Body of pancreas (tissue), 4 donors: Measurements from ENCODE around the gene KHK. TPM values are rescaled to one million over a fixed set of nuclear protein-coding genes. Genes with fewer than 3 reads are reported as not detected.
A peak's percentile ranks its signal among the peaks of the same experiment; 100 is the strongest.

ENCODE experiments used
- ATAC-seq: fragments of 150-250 bp; one replicate; pipeline ENCODE4 v1.9.1; 2016
- DNase-seq, 4 donors: peaks; one replicate each; pipeline ENCODE4 v3.0.0-alpha.2; 2019
- H3K27ac ChIP-seq, 4 donors: fragments of 200-600 bp; sonication (generic); 1 replicate in 3 of 4; 2 replicates in 1 of 4; pipeline versions ENCODE4 v1.5.1 to v1.6.1; 2016 to 2019; ENCODE audit warnings: mild to moderate bottlenecking in 1 of 4, mixed read lengths in 1 of 4, moderate library complexity in 1 of 4
- H3K27me3 ChIP-seq, 2 donors: fragments of 200-600 bp; sonication (generic); one replicate each; pipeline ENCODE4 v1.6.0; 2016; ENCODE audit warnings: mild to moderate bottlenecking in 1 of 2
- H3K36me3 ChIP-seq, 2 donors: fragments of 200-600 bp; sonication (generic); replicated peaks in 1 of 2; 2 replicates each; pipeline ENCODE4 v1.5.1; 2016; ENCODE audit warnings: low read depth in 2 of 2; ENCODE audit not compliant: insufficient read depth in 1 of 2
- H3K4me1 ChIP-seq: fragments of 200-600 bp; sonication (generic); one replicate; pipeline ENCODE4 v1.6.0; 2016
- H3K4me3 ChIP-seq, 2 donors: fragments of 200-600 bp; sonication (generic); 1 replicate in 1 of 2; 2 replicates in 1 of 2; pipeline ENCODE4 v1.5.1; 2016 to 2019
- H3K9me3 ChIP-seq, 3 donors: fragments of 200-600 bp; sonication (generic); 1 replicate in 2 of 3; 2 replicates in 1 of 3; pipeline ENCODE4 v1.5.1; 2016
- POLR2A ChIP-seq, 3 donors: fragments of 450-650 bp; IDR thresholded peaks; one replicate each; pipeline ENCODE4 v1.6.1; 2016; ENCODE audit warnings: antibody characterized with exemption in 3 of 3, mild to moderate bottlenecking in 2 of 3
- WGBS, 2 donors: methylation state at CpG; one replicate each; pipeline ENCODE4 v1.1.5; 2017; 5-methylcytosine and 5-hydroxymethylcytosine counted together
- intact Hi-C: fragments of 100-400 bp; cut with DNase I; formaldehyde crosslinking; loops from one replicate; pipeline ENCODE4 v1.15.1; 2023
- total RNA-seq, 2 donors: library from RNA; depleted of rRNA; stranded (reverse); fragments of >200 nt; gene quantifications; one replicate each; pipeline ENCODE4 v1.1.0, GENCODE V29; 2016
- TF ChIP-seq, protein P1 (sequence below), 7 experiments: fragments of 450-650 bp in 4 of 7; fragments of 200-600 bp in 3 of 7; sonication (generic) in 3 of 7; IDR thresholded peaks; one replicate each; pipeline ENCODE4 v1.5.1; 2016 to 2019; ENCODE audit warnings: antibody characterized with exemption in 7 of 7

The KHK gene
- total RNA-seq, 2 donors from 2014 or later = 4.2 to 7.3 TPM

DNA sequence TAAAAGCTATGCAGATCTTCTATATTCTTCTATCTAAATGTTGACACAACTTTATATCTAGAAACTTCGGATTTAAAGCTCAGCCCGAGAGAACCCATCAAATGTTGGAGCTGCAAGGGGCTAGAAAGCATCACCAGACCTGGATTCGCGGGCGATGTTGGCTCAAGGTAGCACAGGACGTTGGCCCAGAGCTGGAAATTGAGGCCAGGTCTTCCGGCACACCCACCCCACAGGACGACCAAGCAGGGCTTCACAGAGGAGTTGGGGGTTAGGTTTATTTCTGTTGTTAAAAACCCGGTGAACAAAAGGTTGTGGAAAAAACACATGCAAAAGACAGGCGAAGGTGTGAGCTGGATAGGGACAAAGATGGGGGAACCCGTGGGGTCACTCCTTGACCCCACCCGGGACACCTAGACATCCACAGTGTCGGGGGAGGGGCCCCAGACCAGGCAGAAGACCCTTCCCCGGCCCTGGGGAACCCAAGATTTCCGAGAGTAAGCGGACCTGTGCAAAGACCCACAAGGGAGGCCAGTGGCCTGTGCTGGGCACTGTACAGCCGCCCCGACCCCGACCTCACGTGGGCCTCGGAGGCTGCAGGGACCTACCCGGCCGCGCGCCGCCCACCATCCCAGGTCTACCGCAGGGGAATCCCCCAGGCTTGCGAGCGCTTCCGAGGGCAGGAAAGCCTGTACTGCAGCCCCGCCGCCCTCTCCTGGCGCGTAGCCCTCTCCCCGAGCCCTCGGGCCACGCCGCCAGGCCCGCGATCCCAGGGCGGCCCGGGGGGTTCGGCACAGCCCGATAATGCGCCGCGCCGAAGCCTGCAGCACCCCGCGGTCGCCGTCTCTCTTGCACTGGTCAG, 36.9 kb upstream of the KHK start:
- 13 to 45% methylated on average over 16 to 42 of the region's 52 CpGs for WGBS, 2 donors
- H3K27me3 ChIP-seq = no peaks in the 10 kb centered on the region
- intact Hi-C loops = no loop called here
- H3K36me3 ChIP-seq = no peaks in the 10 kb centered on the region
- ATAC-seq (peak; percentile 19), DNase-seq (peak in 2 of 4 donors; percentile 41 to 58)
- H3K27ac ChIP-seq = peak overlapping the region; percentile 64 to 90 (median 86)
- peaks cover 21% of the 10 kb centered on the region for H3K4me1 ChIP-seq
- H3K4me3 ChIP-seq = peak overlapping the region; percentile 10 to 68
- no peaks in the 10 kb centered on the region for H3K9me3 ChIP-seq
- TF ChIP-seq, protein P1, sequence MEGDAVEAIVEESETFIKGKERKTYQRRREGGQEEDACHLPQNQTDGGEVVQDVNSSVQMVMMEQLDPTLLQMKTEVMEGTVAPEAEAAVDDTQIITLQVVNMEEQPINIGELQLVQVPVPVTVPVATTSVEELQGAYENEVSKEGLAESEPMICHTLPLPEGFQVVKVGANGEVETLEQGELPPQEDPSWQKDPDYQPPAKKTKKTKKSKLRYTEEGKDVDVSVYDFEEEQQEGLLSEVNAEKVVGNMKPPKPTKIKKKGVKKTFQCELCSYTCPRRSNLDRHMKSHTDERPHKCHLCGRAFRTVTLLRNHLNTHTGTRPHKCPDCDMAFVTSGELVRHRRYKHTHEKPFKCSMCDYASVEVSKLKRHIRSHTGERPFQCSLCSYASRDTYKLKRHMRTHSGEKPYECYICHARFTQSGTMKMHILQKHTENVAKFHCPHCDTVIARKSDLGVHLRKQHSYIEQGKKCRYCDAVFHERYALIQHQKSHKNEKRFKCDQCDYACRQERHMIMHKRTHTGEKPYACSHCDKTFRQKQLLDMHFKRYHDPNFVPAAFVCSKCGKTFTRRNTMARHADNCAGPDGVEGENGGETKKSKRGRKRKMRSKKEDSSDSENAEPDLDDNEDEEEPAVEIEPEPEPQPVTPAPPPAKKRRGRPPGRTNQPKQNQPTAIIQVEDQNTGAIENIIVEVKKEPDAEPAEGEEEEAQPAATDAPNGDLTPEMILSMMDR (IDR thresholded peaks at IDR 0.05) = no peak
- no peak for TF ChIP-seq POLR2A (IDR thresholded peaks at IDR 0.05)

DNA sequence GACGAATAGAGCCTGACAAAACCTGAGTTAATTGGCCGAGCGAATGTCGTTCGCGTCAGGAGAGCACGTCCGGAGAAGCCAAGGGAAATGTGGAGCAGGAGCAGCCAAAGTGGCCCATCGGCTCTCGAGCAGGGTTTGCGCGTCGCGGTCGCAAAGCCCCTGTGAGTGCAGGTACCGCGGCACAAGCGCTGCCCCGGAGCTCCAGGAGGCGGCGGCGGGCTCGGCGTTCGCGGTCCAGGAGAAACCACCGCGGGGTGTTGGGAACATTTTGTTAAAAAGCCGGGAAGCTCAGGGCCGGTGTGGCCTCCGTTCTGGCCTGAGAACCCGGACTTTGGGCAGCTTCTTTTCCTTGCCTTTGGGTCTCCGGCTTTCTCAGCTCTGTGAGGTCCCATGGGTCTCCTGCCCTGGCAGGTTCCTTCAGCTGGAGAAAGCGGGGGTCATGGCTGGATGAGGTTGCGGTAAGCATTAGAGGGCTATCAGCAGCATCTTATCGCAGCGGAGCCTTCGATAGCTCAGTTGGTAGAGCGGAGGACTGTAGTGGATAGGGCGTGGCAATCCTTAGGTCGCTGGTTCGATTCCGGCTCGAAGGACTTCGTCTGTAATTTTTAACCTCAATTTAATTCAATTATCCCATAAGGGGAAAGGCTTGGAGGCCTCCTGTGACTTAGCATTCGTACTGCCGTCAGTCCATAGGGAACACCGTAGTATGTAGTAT, 36.1 kb upstream of the KHK start:
- peak; percentile 92 to 95 (median 93) for DNase-seq
- peak in 2 of 3 donors; percentile 49 to 54 for TF ChIP-seq POLR2A (IDR thresholded peaks at IDR 0.05)
- TF ChIP-seq, protein P1 (IDR thresholded peaks at IDR 0.05) = peak in 6 of 7 experiments; percentile 9 to 61 (median 45)
- Histone ChIP-seq H3K27ac (peak overlapping the region; percentile 64 to 90 (median 86)), H3K36me3 (no peaks in the 10 kb centered on the region), H3K4me1 (peaks cover 21% of the 10 kb centered on the region), H3K27me3 (no peaks in the 10 kb centered on the region), H3K9me3 (no peaks in the 10 kb centered on the region), H3K4me3 (peak overlapping the region; percentile 10 to 68)
- WGBS, 2 donors = 0% methylated on average over 16 to 48 of the region's 48 CpGs
- intact Hi-C loops = no loop called here
- ATAC-seq = peak; percentile 78

DNA sequence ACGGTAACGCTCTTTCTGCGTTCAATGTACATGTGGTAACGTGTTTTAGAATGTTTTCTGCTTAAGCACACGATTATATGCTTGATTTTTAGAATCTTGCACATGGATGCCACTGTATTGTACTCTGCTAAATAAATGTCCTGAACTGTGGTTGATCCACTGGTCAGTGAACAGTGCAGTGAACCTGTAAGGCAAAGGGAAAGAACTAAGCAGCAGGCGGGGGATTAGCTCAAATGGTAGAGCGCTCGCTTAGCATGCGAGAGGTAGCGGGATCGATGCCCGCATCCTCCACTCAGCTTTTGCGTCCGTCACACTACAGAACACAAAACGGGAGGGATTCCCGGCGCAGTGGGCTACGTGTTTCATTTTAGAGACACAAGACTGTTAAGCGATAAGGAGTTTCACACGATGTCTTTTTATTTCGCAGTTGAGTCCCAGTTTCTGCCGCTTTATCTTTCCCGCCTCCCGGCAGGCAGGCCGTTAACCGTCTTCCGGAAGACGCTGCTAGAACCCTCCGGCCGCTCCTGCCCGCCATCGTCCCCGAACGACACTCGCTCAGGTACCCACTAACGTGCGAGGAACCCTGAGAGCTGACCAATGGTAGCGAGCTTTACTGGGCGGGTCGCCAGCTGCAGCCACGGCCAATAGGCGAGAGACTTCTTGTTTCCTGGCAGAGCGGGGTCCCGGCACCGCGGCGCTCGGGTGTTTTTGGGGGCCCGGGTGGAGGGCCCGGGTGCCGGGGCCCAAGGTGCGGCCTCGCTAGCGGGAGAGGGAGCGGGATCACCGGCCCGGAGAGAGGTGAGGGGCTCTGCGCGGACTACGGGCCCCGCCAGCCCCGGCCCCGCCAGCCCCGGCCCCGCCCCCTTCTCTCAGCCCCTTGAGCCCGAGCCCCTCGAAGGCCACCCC, 35.3 kb upstream of the KHK start, which contains the start of gene AGBL5:
AGBL5 (plus strand) TSS at position 673 of the 906 bp plus-strand sequence. CDS start 1,291 bp downstream, outside the sequence.
- 0% methylated on average over 32 to 64 of the region's 67 CpGs for WGBS, 2 donors
- peak within 1 kb of the TSS; percentile 64 to 90 (median 86) for H3K27ac ChIP-seq
- intact Hi-C loops = no loop called here
- peaks cover 21% of the 10 kb centered on the region for H3K4me1 ChIP-seq
- H3K27me3 ChIP-seq = no peaks in the 10 kb centered on the region
- no peaks in the 10 kb centered on the region for H3K9me3 ChIP-seq
- TF ChIP-seq, protein P1 (IDR thresholded peaks at IDR 0.05) = no peak
- TF ChIP-seq POLR2A (IDR thresholded peaks at IDR 0.05) = peak; percentile 12 to 61 (median 53)
- DNase-seq (peak; percentile 93 to 95 (median 95)), ATAC-seq (peak; percentile 78)
- H3K4me3 ChIP-seq = peak within 1 kb of the TSS; percentile 79 to 89
- peaks cover 0 to 2% of the 10 kb centered on the region in 2 donors for H3K36me3 ChIP-seq

DNA sequence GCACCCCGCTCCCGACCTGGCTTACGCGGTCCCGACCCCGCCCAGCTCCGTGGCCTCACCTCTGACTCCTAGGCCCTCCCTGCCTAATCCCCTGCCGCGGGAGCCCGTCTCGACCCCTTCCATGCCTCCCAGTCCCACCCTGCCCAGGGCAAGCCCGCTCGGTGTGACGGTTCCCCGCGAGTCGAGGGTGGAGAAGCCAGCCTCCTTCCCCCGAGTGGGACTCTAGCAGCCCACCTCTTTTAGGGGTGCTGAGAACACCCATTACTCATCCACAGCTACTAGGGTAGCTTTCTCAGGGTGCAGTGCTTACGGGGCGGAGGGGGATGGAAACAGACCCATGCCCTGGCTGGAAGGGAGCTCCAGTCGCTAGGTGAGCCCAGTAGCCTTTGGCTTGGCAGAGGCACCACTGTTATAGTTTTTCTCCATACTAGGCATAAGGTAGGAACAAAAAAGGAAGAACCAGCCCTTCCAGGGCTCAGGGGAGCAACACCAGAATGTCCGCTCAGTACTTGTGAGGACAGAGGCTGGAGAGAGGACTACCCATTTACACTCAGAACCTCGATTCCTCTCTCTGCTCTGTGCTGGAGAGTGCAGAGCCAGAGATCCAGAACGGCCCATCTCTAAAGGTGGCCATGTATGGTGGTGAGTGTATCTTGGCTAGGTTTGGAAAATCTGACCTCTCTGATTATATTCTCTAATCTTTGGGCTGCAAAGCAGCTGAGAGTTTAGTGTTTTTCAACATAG, 34.5 kb upstream of the KHK start:
- WGBS, 2 donors = 4 to 18% methylated on average over 6 to 16 of the region's 24 CpGs
- intact Hi-C loops = no loop called here
- H3K9me3 ChIP-seq = no peaks in the 10 kb centered on the region
- H3K27ac ChIP-seq = peak overlapping the region; percentile 64 to 90 (median 86)
- ATAC-seq (peak; percentile 0), DNase-seq (peak in 3 of 4 donors; percentile 36 to 49 (median 37))
- H3K27me3 ChIP-seq = no peaks in the 10 kb centered on the region
- peaks cover 0 to 2% of the 10 kb centered on the region in 2 donors for H3K36me3 ChIP-seq
- TF ChIP-seq POLR2A (IDR thresholded peaks at IDR 0.05) = no peak
- TF ChIP-seq, protein P1 (IDR thresholded peaks at IDR 0.05) = no peak
- peaks cover 21% of the 10 kb centered on the region for H3K4me1 ChIP-seq
- peak overlapping the region; percentile 79 to 89 for H3K4me3 ChIP-seq
